ENCODE measurements around the gene CD244.

DNA sequence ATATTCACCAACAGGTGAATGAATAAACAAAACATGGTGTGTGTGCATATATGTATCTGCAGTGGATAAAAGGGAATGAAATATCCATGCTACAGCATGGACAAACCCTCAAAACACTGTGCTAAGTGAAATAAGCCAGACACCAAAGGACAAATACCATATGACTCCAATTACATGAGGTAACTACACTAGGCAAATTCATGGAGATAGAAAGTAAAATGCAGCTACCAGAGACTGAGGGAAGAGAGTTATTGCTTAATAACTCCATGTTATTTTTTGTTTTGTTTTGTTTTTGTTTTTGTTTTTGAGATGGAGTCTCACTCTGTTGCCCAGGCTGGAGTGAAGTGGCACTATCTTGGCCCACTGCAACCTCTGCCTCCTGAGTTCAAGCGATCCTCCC is 19.9 kb upstream of the CD244 start:
- TF ChIP-seq EHMT2 (IDR thresholded peaks at IDR 0.05; ENCODE audit: low read depth) (no peak), ESRRA (IDR thresholded peaks at IDR 0.05; ENCODE audit: borderline replicate concordance, low read length) (no peak), POLR2A (IDR thresholded peaks at IDR 0.05; ENCODE audit: low read length) (no peak), EP300 (IDR thresholded peaks at IDR 0.05) (no peak), KDM1A (IDR thresholded peaks at IDR 0.05; ENCODE audit: low read depth) (no peak)
- TF ChIP-seq, protein P1, sequence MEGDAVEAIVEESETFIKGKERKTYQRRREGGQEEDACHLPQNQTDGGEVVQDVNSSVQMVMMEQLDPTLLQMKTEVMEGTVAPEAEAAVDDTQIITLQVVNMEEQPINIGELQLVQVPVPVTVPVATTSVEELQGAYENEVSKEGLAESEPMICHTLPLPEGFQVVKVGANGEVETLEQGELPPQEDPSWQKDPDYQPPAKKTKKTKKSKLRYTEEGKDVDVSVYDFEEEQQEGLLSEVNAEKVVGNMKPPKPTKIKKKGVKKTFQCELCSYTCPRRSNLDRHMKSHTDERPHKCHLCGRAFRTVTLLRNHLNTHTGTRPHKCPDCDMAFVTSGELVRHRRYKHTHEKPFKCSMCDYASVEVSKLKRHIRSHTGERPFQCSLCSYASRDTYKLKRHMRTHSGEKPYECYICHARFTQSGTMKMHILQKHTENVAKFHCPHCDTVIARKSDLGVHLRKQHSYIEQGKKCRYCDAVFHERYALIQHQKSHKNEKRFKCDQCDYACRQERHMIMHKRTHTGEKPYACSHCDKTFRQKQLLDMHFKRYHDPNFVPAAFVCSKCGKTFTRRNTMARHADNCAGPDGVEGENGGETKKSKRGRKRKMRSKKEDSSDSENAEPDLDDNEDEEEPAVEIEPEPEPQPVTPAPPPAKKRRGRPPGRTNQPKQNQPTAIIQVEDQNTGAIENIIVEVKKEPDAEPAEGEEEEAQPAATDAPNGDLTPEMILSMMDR (IDR thresholded peaks at IDR 0.05), result no peak
